C4-2B (cell line): ENCODE data around the gene SULT1C3.

Experiments
- ZFX ChIP-seq: fragments of 450-650 bp; IDR thresholded peaks from 2 replicates; pipeline ENCODE4 v1.6.1; 2017
- TF ChIP-seq, protein P1 (sequence below): fragments of 450-650 bp; conservative IDR thresholded peaks from 2 replicates; pipeline ENCODE4 v1.5.1; 2017; ENCODE audit warnings: mild to moderate bottlenecking

DNA sequence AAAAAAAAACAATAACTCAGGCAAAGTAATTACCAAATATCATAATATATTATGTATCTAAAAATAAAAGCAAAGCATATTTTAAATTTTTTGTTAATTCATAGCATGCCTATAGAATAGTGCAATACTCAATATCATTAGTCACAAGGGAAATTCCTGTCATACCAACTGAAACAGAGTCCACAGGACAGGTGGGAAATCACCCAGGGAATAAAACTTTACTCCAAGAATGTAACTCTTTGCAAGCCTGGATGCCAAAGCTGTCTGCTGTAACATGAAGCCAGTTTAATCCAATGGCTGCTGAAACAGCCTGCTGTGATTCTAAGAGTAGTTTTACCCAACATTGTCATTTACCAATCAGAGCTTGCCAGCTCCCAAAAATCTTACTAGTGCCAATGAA lies 40.0 kb upstream of the SULT1C3 start:
- TF ChIP-seq, protein P1, sequence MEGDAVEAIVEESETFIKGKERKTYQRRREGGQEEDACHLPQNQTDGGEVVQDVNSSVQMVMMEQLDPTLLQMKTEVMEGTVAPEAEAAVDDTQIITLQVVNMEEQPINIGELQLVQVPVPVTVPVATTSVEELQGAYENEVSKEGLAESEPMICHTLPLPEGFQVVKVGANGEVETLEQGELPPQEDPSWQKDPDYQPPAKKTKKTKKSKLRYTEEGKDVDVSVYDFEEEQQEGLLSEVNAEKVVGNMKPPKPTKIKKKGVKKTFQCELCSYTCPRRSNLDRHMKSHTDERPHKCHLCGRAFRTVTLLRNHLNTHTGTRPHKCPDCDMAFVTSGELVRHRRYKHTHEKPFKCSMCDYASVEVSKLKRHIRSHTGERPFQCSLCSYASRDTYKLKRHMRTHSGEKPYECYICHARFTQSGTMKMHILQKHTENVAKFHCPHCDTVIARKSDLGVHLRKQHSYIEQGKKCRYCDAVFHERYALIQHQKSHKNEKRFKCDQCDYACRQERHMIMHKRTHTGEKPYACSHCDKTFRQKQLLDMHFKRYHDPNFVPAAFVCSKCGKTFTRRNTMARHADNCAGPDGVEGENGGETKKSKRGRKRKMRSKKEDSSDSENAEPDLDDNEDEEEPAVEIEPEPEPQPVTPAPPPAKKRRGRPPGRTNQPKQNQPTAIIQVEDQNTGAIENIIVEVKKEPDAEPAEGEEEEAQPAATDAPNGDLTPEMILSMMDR, result no peak
- TF ChIP-seq ZFX, result no peak
